A673 (cell line): ENCODE results near the gene CHDH. TPM values are rescaled to one million over a fixed set of nuclear protein-coding genes. Genes with fewer than 3 reads are reported as not detected.

Experiments
- BruUV-seq: library from RNA; stranded (reverse); fragments of 400-500 nt; replicated peaks from 2 replicates; lab custom pipeline; 2021; lab: Mats Ljungman, UMichigan
- CTCF ChIA-PET: fragments of 300-600 bp; sonication (Branson Sonifier 250); formaldehyde crosslinking; loops from one replicate; lab custom pipeline; 2022; ENCODE audit warnings: antibody characterized with exemption; lab: Charles Lee
- POLR2A ChIA-PET: fragments of 300-600 bp; sonication (Branson Sonifier 250); formaldehyde crosslinking; loops from one replicate; lab custom pipeline; 2022; ENCODE audit warnings: antibody characterized with exemption; ENCODE audit not compliant: low non-redundant PET; lab: Charles Lee
- DNase-seq: peaks from one replicate; pipeline ENCODE4 v3.0.0-alpha.2; 2015; ENCODE audit warnings: low spot score
- H3K27ac ChIP-seq: fragments of 200-600 bp; sonication (generic); 2 replicates; pipeline ENCODE4 v1.5.1; 2016; ENCODE audit warnings: mixed run types, low read depth, mild to moderate bottlenecking, mixed read lengths, antibody characterized with exemption, low read length; ENCODE audit not compliant: poor library complexity, severe bottlenecking
- H3K27me3 ChIP-seq: fragments of 200-600 bp; sonication (generic); replicated peaks from 2 replicates; pipeline ENCODE4 v1.6.1; 2017; ENCODE audit warnings: mixed run types, low read depth, mild to moderate bottlenecking, mixed read lengths, antibody characterized with exemption, low read length; ENCODE audit not compliant: insufficient read depth, poor library complexity
- H3K36me3 ChIP-seq: fragments of 200-600 bp; sonication (generic); 2 replicates; pipeline ENCODE4 v1.6.1; 2016; ENCODE audit warnings: mixed run types, mild to moderate bottlenecking, mixed read lengths, antibody characterized with exemption, low read length; ENCODE audit not compliant: insufficient read depth, poor library complexity, severe bottlenecking
- H3K4me1 ChIP-seq: fragments of 200-600 bp; sonication (generic); 2 replicates; pipeline ENCODE4 v1.6.1; 2017; ENCODE audit warnings: mixed run types, mild to moderate bottlenecking, mixed read lengths, antibody characterized with exemption, low read length; ENCODE audit not compliant: insufficient read depth, poor library complexity, severe bottlenecking
- H3K4me3 ChIP-seq: fragments of 200-600 bp; sonication (generic); 2 replicates; pipeline ENCODE4 v1.5.1; 2016; ENCODE audit warnings: low read depth, mixed run types, mild to moderate bottlenecking, mixed read lengths, low read length; ENCODE audit not compliant: poor library complexity, severe bottlenecking
- H3K9me3 ChIP-seq: fragments of 200-600 bp; sonication (generic); 2 replicates; pipeline ENCODE4 v1.6.1; 2016; ENCODE audit warnings: mixed run types, low read depth, mild to moderate bottlenecking, mixed read lengths, antibody characterized with exemption, low read length; ENCODE audit not compliant: poor library complexity, severe bottlenecking
- EZH2 ChIP-seq: fragments of 200-600 bp; sonication (generic); IDR thresholded peaks from 2 replicates; pipeline ENCODE4 v1.6.1; 2017; ENCODE audit warnings: borderline replicate concordance, low read depth, mild to moderate bottlenecking, mixed read lengths, antibody characterized with exemption, low read length; ENCODE audit not compliant: poor library complexity, severe bottlenecking
- intact Hi-C: fragments of 100-400 bp; cut with micrococcal nuclease; formaldehyde crosslinking; loops from one replicate; pipeline ENCODE4 v1.10.0; 2022; ENCODE audit not compliant: unreplicated experiment
- total RNA-seq: library from RNA; stranded (reverse); gene quantifications from 2 replicates; pipeline ENCODE4 v1.2.3, GENCODE V29; 2021
- TF ChIP-seq, protein P1 (sequence below): fragments of 300-800, 200-600 bp; sonication (generic); conservative IDR thresholded peaks from 2 replicates; pipeline ENCODE4 v1.5.1; 2017; ENCODE audit warnings: low read depth, mild to moderate bottlenecking, antibody characterized with exemption, low read length, moderate library complexity, mixed read lengths

CHDH gene
- total RNA-seq, 1 experiment from 2014 or later = not detected

DNA sequence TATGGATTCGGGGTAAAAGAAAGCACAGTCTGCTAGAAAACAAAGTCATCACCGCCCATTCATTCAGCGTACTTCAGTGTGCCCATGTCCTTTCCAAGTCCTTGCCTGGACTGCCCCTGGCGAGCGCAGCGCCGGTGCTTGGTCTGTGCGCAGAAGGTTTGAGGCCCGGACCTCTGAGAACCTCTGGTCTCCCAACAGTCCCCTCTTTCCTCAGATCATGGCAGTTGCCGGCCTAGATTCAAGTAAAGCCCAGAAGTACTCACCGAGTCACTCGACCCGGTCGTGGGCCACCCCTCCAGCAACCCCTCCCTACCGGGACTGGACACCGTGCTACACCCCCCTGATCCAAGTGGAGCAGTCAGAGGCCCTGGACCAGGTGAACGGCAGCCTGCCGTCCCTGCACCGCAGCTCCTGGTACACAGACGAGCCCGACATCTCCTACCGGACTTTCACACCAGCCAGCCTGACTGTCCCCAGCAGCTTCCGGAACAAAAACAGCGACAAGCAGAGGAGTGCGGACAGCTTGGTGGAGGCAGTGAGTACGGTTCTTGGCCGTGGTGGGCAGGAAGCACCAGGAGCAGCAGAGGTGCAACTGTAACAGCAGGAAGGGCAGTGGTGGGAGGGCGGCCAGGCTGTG, 36.3 kb downstream of the CHDH start:
- no peak for DNase-seq
- CTCF ChIA-PET = no interaction called here

DNA sequence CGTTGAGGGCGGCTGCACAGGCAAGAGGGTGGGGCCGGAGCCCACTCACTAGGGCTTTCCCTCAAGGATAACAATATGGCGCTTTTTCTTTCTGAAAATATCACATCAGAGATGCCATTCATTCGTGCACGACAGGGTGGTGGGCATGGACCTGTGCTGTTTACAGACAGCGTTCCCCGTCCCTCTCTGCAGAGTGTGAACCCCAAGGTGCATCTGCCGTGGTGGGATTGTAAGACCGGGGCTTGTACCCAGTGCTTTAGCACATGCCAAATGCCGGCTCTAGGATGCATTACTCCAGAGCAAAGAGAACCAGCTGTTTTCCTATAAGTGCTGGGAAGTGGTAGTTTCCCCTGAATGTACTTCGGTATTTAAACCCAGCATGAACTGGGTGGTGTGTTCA, 37.0 kb downstream of the CHDH start:
- no peak overlapping the region for H3K27ac ChIP-seq
- CTCF ChIA-PET = no interaction called here
- no TSS peak for BruUV-seq
- no peaks in the 10 kb centered on the region for H3K27me3 ChIP-seq
- TF ChIP-seq, protein P1, sequence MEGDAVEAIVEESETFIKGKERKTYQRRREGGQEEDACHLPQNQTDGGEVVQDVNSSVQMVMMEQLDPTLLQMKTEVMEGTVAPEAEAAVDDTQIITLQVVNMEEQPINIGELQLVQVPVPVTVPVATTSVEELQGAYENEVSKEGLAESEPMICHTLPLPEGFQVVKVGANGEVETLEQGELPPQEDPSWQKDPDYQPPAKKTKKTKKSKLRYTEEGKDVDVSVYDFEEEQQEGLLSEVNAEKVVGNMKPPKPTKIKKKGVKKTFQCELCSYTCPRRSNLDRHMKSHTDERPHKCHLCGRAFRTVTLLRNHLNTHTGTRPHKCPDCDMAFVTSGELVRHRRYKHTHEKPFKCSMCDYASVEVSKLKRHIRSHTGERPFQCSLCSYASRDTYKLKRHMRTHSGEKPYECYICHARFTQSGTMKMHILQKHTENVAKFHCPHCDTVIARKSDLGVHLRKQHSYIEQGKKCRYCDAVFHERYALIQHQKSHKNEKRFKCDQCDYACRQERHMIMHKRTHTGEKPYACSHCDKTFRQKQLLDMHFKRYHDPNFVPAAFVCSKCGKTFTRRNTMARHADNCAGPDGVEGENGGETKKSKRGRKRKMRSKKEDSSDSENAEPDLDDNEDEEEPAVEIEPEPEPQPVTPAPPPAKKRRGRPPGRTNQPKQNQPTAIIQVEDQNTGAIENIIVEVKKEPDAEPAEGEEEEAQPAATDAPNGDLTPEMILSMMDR = no peak
- no peak for TF ChIP-seq EZH2
- DNase-seq = no peak
- intact Hi-C loops = no loop called here
- H3K4me1 ChIP-seq = no peaks in the 10 kb centered on the region
- no peaks in the 10 kb centered on the region for H3K36me3 ChIP-seq
- no peak overlapping the region for H3K4me3 ChIP-seq
- POLR2A ChIA-PET = no interaction called here
- no peaks in the 10 kb centered on the region for H3K9me3 ChIP-seq

More for the DNA sequence above, 36.3 kb downstream of the CHDH start:
- POLR2A ChIA-PET = no interaction called here
- Histone ChIP-seq H3K27me3 (no peaks in the 10 kb centered on the region), H3K9me3 (no peaks in the 10 kb centered on the region), H3K36me3 (no peaks in the 10 kb centered on the region), H3K27ac (no peak overlapping the region), H3K4me1 (no peaks in the 10 kb centered on the region), H3K4me3 (no peak overlapping the region)
- TF ChIP-seq, protein P1 = no peak
- no peak for TF ChIP-seq EZH2
- intact Hi-C loops = no loop called here
- no TSS peak for BruUV-seq

DNA sequence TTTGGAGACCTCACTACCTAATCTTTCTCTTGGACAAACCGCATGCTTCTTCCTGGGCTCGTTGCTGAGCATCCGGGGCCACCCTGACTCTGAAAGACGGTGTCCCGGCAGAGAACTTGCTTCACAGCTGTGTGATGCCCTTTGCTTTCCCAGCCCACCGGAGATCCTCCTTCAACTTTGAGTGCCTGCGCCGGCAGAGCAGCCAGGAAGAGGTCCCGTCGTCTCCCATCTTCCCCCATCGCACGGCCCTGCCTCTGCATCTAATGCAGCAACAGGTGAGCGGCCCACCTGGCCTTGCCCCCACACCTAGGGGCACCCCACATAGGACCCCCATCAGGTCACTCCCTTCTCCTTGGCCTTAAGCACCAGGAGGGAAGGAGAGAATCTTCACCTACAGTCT, 37.7 kb downstream of the CHDH start:
- no peak overlapping the region for H3K4me3 ChIP-seq
- intact Hi-C loops = no loop called here
- no peaks in the 10 kb centered on the region for H3K36me3 ChIP-seq
- no peaks in the 10 kb centered on the region for H3K27me3 ChIP-seq
- ChIA-PET POLR2A (no interaction called here), CTCF (no interaction called here)
- TF ChIP-seq, protein P1 = no peak
- H3K9me3 ChIP-seq = no peaks in the 10 kb centered on the region
- DNase-seq = no peak
- no peaks in the 10 kb centered on the region for H3K4me1 ChIP-seq
- no TSS peak for BruUV-seq
- H3K27ac ChIP-seq = no peak overlapping the region
